GM21447 (cell line): ENCODE measurements around the gene RNPS1.

Experiments
- ATAC-seq: cut with Tn5 transposase; IDR thresholded peaks from one replicate; pipeline ENCODE4 v1.9.1; 2021; ENCODE audit not compliant: unreplicated experiment

Gene RNPS1

DNA sequence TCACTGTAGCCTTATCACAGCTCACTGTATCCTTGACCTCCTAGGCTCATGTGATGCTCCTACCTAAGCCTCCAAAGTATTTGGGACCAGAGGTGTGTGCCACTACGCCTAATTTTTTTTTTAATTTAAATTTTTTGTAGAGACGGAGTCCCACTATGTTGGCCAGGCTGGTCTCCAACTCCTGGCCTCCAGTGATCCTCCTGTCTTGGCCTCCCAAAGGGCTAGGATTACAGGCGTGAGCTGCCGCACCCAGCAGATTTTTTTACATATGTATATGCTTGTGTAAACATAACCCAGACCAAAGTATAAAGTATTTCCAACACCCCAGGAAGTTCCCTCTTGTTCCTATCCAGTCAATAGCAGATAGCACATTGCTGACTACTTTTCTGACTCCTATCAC, 51.6 kb downstream of the RNPS1 start:
- no peak for ATAC-seq

DNA sequence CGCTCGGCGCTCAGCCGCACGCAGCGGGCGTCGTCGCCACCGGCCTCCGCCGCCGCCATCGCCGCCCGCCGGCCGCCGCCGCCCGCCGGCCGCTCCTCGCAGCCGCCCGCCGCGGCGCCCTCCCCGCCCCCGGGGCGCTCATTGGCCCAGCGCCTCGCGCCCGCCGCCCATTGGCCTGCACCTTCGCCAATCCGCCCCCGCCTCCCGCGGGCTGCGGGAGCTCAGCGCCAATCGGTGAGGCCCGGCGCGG, 53.3 kb downstream of the RNPS1 start, which contains the start of gene PGP:
PGP (minus strand) TSS at position 122 of the 250 bp plus-strand sequence; CDS start at position 59, 63 bp downstream.
- no peak for ATAC-seq

DNA sequence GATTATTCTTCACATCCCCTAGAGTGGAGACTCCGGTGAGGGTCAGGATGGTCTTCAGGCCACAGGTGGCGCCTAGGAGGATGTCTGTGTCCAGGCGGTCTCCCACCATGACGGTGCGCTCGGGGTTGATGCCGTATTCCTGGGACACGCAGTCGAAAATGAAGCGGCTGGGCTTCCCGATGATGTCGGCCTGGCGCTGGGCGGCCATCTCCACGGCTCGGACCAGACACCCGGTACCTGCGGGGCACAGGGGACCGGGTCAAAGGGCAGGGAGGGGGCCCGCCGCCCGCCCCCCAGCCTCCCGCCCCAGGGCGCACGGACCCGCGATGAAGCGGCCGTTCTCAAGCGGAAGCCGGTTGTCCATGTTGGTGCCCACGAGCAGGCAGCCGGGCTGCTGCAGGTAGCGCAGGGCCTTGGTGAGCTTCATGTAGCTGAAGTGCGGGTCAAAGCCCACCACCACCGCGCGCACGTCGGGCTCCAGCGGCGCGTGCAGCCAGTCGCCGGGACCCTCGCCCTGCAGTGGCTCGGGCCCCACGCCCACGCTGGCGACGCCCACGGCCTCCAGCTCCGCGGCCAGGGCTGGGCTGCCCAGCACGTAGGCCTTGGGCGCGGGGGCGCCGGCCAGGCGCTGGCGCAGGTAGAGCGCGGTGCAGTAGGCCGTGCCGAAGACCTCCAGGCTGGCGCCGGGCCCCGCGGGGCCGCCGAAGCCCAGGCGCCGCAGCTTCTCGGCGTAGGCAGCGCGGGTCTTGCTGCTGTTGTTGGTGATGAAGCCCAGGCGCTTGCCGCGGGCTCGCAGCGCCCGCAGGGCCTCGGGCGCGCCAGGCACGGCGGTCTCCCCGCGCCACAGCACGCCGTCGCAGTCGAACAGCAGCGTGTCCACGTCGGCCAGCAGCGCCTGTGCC, 53.9 kb downstream of the RNPS1 start:
- ATAC-seq = peak; percentile 2

DNA sequence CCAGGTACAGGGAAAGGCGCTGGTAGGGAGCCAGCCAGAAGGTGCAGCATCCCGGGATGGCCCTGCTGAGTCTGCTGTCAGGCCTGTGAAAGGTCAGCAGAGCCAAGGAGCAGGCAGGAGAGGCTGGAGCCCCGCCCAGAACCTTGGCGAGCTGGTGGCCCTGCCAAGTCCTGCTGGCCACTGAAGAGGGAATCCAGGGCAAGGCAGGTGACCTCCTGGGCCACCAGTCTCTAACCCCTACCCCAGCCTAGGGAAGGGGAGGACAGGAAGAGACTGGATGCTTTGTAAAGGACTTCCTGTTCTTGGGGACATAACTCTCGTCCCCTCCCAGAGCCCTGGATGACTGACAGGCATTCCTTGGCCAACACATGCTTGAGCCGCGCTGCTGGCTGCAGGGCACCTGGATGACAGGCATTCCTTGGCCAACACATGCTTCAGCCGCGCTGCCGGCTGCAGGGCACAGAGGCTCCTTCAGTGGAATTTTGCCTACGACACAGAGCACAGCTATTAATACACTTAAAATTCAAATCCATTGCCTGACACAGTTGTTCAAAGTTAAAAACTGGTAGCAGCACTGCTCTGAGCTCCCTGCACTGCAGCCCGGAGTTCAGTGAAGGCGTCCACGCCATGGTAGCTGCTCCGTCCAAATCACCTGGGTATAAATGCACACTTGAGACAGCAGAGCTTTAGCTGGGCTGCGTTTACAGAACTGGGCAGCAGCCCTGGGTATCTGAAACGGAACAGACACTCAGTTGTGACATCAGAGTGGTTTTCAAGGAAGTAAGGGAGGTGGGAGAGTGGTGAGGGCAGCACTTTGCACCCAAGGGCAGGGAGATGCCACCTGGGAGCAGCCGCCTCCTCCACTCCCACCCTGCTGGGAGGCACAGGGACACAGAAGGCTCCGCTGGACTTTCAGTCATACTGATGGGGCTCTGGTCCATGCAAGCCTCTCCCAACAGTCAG, 55.3 kb downstream of the RNPS1 start:
- no peak for ATAC-seq

DNA sequence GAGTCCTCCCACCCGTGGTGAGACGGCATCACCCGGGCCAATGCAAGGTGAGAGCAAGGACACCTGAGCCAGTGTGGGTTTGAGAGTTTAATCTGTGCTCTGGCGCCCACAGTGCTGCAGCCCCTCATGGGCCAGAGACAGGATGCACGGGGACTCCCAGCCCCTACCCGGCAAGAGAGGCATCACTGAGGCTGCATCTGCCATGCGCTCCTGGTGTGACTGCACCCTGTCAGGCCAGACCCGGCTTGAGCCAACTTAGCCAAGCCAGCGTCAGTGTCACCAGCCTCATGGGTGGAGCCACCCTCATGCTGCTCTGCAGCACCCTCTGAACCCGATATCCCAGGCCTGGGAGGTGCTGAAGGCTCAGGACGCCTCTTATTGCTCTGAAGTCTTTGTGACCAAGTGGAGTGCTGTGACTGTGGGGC, 56.0 kb downstream of the RNPS1 start:
- no peak for ATAC-seq

DNA sequence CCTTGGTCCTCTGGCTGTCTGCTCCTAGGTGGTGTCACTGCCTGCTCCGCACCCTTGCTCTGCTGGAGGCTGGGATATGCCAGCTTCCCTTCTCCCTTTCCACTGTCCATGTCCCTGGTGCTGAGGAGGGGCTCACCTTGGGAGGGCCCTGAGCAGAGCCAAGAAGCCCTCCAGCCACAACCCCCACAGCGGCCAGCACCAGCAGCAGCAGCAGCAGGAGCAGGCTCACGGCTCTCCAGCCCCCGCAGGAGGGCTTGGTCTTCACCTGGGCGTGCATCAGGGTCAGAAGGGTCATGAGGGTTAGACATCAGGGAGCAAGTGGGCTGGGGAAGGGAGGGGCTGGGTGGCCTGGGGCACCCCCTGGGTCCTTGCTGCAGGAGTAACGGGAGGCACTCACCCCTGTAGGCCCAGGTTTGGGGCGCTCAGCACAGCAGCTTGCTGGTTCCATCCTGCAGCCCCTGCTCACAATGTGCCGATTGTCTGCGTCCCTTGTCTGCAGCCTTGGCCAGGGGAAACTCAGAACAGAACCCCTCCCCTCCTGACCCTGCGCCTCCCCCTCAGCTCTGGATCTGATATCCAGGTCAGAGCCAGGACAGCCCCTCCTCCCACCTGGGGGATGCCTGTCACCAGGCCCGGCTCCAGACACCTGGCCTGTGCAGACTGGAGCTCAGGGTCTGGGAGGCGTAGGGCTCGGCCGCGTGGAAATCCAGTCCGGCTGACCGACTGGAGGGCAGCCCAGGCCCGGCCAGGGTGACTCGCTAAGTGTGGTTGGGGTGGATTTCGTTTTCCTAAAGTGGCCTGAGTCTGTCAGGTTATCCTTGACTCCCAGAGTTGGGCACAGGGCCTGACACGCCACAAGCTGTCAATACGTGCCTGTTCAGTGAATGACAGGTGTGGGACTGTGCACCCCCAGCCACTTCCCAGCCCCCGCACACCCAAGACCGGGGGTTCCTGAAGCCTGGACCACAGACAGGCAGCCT, 57.2 kb downstream of the RNPS1 start, which contains the start of gene BRICD5:
BRICD5 (minus strand) TSS at position 478 of the 980 bp plus-strand sequence; CDS start at position 448, 30 bp downstream.
- no peak for ATAC-seq

DNA sequence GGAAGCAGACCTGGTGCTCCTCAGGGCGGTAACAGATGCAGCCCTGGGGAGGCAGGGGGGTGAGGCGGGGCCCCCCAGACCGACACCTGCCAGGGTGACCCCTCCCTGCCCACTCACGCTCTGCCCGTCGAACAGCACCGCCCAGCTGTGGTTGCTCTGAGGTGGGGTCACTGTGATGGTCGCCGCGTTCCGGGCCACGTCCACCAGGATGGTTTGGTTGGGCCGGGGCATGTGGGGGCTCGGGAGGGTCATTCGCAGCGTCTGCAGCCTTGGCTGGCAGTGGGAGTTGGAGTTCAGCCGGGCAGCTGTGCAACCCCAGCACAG, 58.0 kb downstream of the RNPS1 start:
- ATAC-seq = no peak

DNA sequence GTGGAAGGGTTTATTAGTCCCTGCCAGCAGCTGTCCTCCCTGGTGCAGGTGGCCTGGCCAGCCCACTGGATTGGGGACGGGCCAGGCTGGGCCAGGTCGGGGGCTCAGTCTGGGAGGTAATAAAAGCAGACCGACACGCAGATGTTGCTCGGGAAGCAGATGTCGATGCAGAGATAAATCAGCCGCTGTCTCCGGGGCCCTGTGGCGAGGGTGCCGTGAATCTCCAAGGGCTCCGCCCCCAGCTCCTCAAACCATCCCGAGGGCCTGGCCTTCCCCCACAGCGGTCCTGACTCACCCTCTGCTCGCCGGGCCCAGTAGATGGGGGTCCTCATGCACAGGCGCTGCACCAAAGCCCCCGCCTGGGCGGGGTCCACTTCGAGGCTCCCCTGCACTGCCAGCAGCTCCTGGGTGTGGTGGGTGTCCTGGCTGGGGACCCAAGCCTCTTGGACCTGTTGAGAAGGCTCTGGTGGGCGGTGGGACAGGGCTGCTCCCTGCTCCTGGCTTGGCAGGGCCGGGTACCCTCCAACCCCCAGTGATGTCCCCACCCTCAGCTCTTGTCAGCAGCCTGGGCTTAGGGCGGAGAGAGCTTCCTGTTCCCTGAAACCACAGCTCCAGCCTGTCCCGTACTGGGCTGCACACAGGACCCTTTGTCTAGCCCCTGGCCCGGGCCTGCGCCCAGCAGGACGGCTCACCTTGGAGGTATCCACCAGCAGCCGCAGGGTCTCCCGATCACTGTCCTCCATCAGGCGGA, 58.5 kb downstream of the RNPS1 start:
- no peak for ATAC-seq

DNA sequence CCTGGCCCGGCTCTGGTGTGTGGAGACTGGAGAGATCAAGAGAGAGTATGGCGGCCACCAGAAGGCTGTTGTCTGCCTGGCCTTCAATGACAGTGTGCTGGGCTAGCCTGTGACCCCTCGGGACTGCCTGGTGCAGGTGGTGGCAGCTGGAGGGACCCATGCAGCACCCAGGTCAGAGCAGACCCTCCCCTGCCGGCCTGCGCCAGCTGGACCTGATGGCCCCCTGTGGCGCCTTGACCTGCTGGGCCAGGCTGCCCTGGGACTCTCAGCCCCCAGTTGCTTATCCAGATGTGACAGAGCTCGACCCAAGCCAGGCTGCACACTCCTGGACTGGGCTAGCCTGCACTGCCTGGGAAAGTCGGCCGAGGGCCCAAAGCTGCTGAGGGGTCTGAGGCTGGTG, 59.2 kb downstream of the RNPS1 start:
- no peak for ATAC-seq

DNA sequence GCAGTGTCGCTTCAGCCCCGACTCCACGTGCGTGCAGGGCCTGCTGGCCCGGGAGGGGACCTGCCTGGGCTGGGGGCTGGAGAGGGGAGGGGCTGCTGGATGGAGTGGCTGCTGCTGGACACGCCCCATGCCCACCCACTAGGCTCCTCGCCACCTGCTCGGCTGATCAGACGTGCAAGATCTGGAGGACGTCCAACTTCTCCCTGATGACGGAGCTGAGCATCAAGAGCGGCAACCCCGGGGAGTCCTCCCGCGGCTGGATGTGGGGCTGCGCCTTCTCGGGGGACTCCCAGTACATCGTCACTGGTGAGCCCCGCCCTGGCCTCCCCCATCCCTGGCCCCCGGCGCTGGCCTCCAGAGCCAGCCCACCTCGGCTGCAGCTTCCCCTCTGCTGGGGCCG, 59.6 kb downstream of the RNPS1 start:
- ATAC-seq = no peak

DNA sequence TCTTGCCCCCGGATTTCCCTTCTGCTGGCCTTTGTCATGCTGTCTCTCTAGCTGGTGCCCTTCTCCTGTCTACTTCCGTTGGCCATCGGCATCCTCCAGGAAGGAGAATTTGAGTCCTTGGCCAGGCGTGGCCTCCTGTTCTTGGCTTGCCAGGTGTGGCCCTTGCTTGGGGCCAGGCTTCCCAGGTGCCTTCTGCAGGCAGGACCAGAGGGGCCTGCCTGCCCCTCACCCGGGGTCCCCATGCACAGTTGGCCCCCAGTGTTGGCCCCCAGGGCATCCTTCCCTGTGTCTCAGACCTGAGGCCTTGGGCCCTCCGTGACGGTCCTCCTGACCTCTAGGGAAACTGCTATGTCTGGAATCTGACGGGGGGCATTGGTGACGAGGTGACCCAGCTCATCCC, 60.1 kb downstream of the RNPS1 start:
- no peak for ATAC-seq

DNA sequence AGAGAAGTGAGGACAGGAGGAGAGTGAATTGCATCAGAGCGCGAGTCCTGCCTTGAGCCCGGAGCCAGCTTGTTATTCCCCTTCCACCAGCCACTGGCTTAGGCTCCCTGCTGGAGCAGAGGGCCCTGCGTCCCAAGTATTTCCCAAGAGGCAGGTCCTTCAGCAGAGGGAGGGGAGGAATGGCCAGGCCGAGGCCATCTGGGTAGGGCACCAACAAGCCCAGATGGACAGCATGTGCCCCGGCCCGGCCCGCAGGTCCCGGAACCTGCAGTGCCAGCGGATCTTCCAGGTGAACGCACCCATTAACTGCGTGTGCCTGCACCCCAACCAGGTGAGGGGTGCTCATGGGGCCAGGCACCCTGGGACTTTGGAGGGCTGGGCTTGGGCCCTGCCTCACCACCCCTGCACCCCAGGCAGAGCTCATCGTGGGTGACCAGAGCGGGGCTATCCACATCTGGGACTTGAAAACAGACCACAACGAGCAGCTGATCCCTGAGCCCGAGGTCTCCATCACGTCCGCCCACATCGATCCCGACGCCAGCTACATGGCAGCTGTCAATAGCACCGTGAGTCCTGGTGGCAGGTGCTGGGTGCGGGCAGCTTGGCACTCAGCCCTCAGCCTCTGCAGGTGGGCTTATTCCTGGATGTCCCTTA, 61.0 kb downstream of the RNPS1 start:
- no peak for ATAC-seq

DNA sequence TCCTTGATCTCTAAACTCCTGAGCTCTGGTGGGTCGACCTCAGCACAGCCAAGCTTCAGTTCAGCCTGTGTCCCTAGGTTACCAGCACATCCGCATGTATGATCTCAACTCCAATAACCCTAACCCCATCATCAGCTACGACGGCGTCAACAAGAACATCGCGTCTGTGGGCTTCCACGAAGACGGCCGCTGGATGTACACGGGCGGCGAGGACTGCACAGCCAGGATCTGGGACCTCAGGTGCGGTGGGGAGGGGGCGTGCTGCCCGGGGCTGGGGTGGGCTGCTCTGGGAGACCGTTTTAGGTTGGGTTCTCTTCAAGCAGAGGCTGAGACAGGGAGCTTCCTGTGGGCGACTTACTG, 61.5 kb downstream of the RNPS1 start:
- no peak for ATAC-seq

DNA sequence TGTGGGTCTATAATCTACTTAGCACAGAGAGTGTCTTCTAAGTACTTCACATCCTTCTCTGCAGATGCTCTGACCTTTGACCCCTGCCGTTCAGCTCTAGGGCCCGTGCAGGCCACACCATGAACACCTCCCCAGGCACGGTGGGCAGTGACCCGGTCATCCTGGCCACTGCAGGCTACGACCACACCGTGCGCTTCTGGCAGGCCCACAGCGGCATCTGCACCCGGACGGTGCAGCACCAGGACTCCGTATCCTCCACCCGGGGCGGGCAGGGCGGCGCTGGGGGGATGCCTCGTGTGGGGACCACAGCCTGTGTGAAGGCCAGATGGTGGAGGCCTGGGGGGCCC, 62.0 kb downstream of the RNPS1 start:
- ATAC-seq = peak; percentile 11

DNA sequence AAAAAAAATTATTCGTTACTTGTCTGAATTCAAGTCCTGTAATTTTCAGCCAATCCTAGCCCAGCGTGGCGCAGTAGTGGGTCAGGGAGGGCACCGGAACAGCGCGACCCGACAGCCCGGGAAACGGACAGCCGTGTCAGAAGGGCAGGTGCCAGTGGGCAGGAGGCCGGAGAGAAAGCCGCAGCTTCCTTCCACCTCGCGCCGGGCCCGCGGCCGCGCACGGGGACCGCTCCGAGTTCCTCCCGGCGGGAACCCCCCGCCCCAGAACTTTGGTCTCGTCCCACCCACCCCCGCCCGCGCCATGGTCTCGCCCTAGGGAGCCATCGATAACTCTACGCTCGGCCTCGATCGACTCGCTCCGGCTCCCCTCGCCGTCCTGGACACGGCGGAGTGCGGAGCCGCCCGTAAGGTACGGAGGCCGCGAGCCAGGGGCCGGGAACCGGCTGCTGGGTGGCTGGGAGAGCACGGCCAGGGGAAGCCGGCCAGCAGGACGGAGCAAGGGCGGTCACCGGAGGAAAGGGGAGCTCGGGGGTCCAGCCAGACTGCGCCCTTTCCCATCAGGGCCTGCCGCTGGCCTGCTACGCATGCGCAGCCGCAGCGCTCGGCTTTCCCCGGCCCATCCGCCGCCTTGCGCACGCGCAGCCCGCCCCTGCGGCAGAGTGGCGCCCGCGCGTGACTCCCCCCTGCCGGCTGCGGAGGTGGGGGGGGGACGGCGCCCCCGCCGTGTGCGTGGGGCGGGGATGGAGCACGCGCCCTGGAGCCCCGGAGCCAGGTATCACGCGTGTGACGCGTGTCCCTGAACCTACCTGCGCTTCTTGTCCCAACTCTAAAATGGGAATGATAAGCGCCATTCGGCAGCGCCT, 62.6 kb downstream of the RNPS1 start, which contains the start of gene MLST8:
MLST8 (plus strand) TSS at position 351 of the 863 bp plus-strand sequence. CDS start 632 bp downstream, outside the sequence.
- peak; percentile 65 for ATAC-seq

DNA sequence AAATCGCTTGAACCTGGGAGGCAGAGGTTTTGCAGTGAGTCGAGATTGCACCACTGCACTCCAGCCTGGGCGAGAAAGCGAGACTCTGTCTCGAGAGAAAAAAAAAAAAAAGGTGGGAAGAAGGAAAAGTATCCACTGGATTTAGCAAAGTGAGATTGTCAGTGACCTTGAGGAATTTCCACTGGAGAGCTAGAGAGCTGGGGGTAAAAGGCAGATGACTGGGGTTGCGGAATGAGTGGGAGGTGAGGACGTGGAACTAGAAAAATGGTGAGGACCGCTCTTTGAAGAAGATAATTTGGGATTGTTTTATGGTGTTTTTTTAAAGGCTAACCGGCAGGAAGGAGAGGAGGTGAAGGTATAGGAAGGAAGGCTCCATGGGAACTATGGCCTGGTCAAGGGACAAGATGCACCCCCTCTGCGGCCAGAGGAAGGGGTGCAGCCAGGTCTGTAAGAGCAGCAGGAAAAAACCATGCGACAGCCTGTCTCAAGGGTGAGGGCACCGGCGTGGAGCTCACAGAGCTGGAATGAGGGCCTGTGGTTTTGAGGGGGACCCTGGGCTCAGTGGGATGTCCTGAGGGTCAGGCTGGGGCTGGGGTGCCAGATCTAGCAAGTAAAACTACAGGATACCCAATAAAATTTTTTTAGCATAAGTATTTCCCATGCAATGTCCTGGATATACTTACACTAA, 63.4 kb downstream of the RNPS1 start:
- ATAC-seq = no peak
